ENCODE measurements around the gene HCFC1. TPM values are rescaled to one million over a fixed set of nuclear protein-coding genes. Genes with fewer than 3 reads are reported as not detected.

Gene HCFC1
- total and polyA plus RNA-seq, 7 donors, result 15.1 to 50.1 (median 33.1) TPM

DNA sequence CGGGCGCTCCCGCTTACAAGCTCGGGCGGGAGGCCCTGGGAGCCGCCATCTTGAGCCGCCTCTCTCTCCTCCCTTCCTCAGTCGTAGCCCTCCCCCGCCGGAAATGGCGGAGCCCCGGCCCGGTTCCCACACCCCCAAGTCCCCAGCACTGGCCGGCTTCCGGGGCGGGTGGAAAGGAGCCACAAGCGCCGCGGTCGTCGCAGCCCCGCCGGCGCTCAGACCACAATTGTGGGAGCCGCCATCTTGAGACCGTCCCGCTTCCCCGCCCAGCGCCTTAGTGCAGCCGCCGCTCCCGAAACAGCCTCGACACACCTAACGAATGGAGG is 531 bp downstream of the HCFC1 start:
- 0 to 5% (median 0%) methylated on average over 5 to 34 of the region's 34 CpGs for WGBS, 3 donors
- TF ChIP-seq, protein P1, sequence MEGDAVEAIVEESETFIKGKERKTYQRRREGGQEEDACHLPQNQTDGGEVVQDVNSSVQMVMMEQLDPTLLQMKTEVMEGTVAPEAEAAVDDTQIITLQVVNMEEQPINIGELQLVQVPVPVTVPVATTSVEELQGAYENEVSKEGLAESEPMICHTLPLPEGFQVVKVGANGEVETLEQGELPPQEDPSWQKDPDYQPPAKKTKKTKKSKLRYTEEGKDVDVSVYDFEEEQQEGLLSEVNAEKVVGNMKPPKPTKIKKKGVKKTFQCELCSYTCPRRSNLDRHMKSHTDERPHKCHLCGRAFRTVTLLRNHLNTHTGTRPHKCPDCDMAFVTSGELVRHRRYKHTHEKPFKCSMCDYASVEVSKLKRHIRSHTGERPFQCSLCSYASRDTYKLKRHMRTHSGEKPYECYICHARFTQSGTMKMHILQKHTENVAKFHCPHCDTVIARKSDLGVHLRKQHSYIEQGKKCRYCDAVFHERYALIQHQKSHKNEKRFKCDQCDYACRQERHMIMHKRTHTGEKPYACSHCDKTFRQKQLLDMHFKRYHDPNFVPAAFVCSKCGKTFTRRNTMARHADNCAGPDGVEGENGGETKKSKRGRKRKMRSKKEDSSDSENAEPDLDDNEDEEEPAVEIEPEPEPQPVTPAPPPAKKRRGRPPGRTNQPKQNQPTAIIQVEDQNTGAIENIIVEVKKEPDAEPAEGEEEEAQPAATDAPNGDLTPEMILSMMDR (IDR thresholded peaks at IDR 0.05), result no peak
- Histone ChIP-seq H3K27me3 (ENCODE audit: insufficient read depth in 3 of 3, low read length in 2 of 3) (no peaks in the 10 kb centered on the region), H3K36me3 (ENCODE audit: insufficient read depth in 1 of 2, low read depth in 1 of 2) (no peaks in the 10 kb centered on the region), H3K4me1 (peaks cover 45% of the 10 kb centered on the region), H3K4me3 (peak overlapping the region; percentile 80), H3K27ac (peak overlapping the region; percentile 97), H3K9me3 (no peaks in the 10 kb centered on the region)
- DNase-seq, result peak; percentile 93 to 98
- ATAC-seq, result peak; percentile 68 to 77 (median 72)
- intact Hi-C loops (cut with DNase I), result loop anchor here in 1 of 2 donors (5.0 kb wide), 1 partner anchor 41 kb away; no protein-coding TSS in a partner anchor

GRCh38 chrX:153970357-153971123 is 1.1 kb downstream of the HCFC1 start:
- H3K4me1 ChIP-seq, result peaks cover 45% of the 10 kb centered on the region
- H3K27ac ChIP-seq, result peak overlapping the region; percentile 97
- intact Hi-C loops (cut with DNase I), result loop anchor here in 1 of 2 donors (5.0 kb wide), 1 partner anchor 42 kb away; no protein-coding TSS in a partner anchor
- peak in 1 of 2 donors; percentile 78 for DNase-seq
- peak overlapping the region; percentile 80 for H3K4me3 ChIP-seq
- H3K27me3 ChIP-seq (ENCODE audit: insufficient read depth in 3 of 3, low read length in 2 of 3), result no peaks in the 10 kb centered on the region
- no peaks in the 10 kb centered on the region for H3K9me3 ChIP-seq
- peak; percentile 7 to 29 (median 14) for ATAC-seq
- no peaks in the 10 kb centered on the region for H3K36me3 ChIP-seq (ENCODE audit: insufficient read depth in 1 of 2, low read depth in 1 of 2)
- TF ChIP-seq, protein P1 (IDR thresholded peaks at IDR 0.05), result no peak
- WGBS, 3 donors, result 0 to 10% (median 0%) methylated on average over 26 to 49 of the region's 49 CpGs

GRCh38 chrX:153969904-153970356 is 1.7 kb downstream of the HCFC1 start:
- peak in 1 of 2 donors; percentile 72 for DNase-seq
- intact Hi-C loops (cut with DNase I), result loop anchor here in 1 of 2 donors (5.0 kb wide), 2 partner anchors 42 to 188 kb away; partner anchors contain the start of gene SRPK3
- WGBS, 3 donors, result 2 to 21% (median 6%) methylated on average over 17 to 26 of the region's 26 CpGs
- peaks cover 50% of the 10 kb centered on the region for H3K4me1 ChIP-seq
- no peak for ATAC-seq
- H3K4me3 ChIP-seq, result peak overlapping the region; percentile 80
- no peaks in the 10 kb centered on the region for H3K36me3 ChIP-seq (ENCODE audit: insufficient read depth in 1 of 2, low read depth in 1 of 2)
- TF ChIP-seq, protein P1 (IDR thresholded peaks at IDR 0.05), result no peak
- H3K27ac ChIP-seq, result peak overlapping the region; percentile 86
- no peaks in the 10 kb centered on the region for H3K9me3 ChIP-seq
- no peaks in the 10 kb centered on the region for H3K27me3 ChIP-seq (ENCODE audit: insufficient read depth in 3 of 3, low read length in 2 of 3)

DNA sequence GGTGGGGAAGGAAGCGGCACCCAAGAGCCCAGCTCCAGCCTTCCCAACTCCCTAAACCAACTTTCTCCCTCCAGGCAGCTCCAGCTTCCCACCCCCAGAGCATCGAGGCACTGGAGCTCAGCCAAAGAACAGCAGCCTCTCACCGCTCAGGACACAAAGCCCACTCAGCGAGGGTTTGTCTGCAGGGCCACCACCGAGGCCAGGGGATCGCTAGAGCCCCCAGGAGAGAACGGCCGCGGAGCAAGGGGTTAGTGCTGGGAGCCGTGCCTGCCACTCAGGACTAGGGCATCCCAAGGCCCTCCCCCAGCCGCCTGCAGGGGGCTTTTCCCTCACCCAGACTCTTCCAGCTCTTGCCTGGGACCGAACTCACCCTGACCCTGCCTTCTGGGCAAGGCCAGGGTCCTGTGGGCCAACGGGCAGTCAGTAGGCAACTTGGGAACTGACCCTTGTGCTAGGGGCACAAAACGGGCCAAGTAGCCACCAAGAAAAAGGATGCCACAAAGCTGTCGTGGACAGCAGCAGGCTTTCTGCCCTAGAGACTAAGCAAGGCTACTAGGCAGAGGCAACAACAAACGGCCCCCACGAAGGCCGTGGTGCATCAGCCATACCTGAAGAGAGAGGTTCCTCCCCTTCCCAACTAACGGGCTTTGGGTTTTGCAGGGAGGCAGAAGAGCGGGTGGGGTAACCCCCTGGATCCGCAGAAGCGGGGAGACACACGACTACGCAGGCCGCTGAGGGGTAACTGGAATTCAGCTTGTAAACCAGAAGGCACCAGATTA is 2.3 kb downstream of the HCFC1 start:
- Histone ChIP-seq H3K4me1 (peaks cover 56% of the 10 kb centered on the region), H3K27ac (peak overlapping the region; percentile 86), H3K9me3 (no peaks in the 10 kb centered on the region), H3K27me3 (ENCODE audit: insufficient read depth in 3 of 3, low read length in 2 of 3) (no peaks in the 10 kb centered on the region), H3K4me3 (peak overlapping the region; percentile 80), H3K36me3 (ENCODE audit: insufficient read depth in 1 of 2, low read depth in 1 of 2) (peaks cover 0 to 2% of the 10 kb centered on the region in 2 donors)
- no peak for DNase-seq
- ATAC-seq, result no peak
- 8 to 36% (median 14%) methylated on average over 20 to 25 of the region's 25 CpGs for WGBS, 3 donors
- TF ChIP-seq, protein P1 (IDR thresholded peaks at IDR 0.05), result no peak
- intact Hi-C loops (cut with DNase I), result loop anchor here in 1 of 2 donors (5.0 kb wide), 1 partner anchor 187 kb away; the partner anchor contains the start of gene SRPK3
